K562 (cell line): ENCODE measurements around the gene ZFHX2. TPM values are rescaled to one million over a fixed set of nuclear protein-coding genes. Genes with fewer than 3 reads are reported as not detected.
A peak's percentile ranks its signal among the peaks of the same experiment; 100 is the strongest.

Experiments
- ASH1L ChIP-seq: fragments of 450-650 bp; IDR thresholded peaks from 2 replicates; pipeline ENCODE4 v1.6.1; 2018; ENCODE audit warnings: borderline replicate concordance, mild to moderate bottlenecking, low read depth; ENCODE audit not compliant: partially characterized antibody
- E2F8 ChIP-seq: fragments of 450-650 bp; IDR thresholded peaks from 2 replicates; pipeline ENCODE4 v1.7.1; 2018; ENCODE audit warnings: mild to moderate bottlenecking, low read depth; ENCODE audit not compliant: partially characterized antibody
- LARP7 ChIP-seq: fragments of 450-650 bp; IDR thresholded peaks from 2 replicates; pipeline ENCODE4 v1.6.1; 2016
- MGA ChIP-seq: fragments of 450-650 bp; IDR thresholded peaks from 2 replicates; pipeline ENCODE4 v1.6.1; 2016; ENCODE audit warnings: mild to moderate bottlenecking, moderate library complexity
- MYC ChIP-seq, 2 experiments: fragments of 250-450 bp in 1 of 2; sonication (Bioruptor Pico) in 1 of 2; IDR thresholded peaks; 2 replicates each; pipeline versions ENCODE4 v1.5.1 to v1.6.1; 2012 to 2021; ENCODE audit warnings: low read depth in 2 of 2, borderline replicate concordance in 1 of 2, improper control_type of control experiment in 1 of 2, low read length in 1 of 2, mild to moderate bottlenecking in 1 of 2, moderate library complexity in 1 of 2
- NR2C1 ChIP-seq, 2 experiments: fragments of 450-650 bp; IDR thresholded peaks; 2 replicates each; pipeline ENCODE4 v1.6.1; 2017; ENCODE audit warnings: mild to moderate bottlenecking in 2 of 2, antibody characterized with exemption in 1 of 2, inconsistent platforms in 1 of 2, missing compliant biosample characterization in 1 of 2, missing genetic modification characterization in 1 of 2
- NR2C2 ChIP-seq, 2 experiments: fragments of 200-800 bp in 1 of 2; sonication (Bioruptor generic) in 1 of 2; sonication (generic) in 1 of 2; formaldehyde crosslinking in 1 of 2; IDR thresholded peaks; 2 replicates each; pipeline versions ENCODE4 v1.6.1 to v1.8.0; 2016 to 2022; ENCODE audit warnings: mild to moderate bottlenecking in 1 of 2, missing compliant biosample characterization in 1 of 2, missing genetic modification characterization in 1 of 2, missing genetic modification reagents in 1 of 2
- PHF8 ChIP-seq: fragments of 200-600 bp; sonication (generic); IDR thresholded peaks from 2 replicates; pipeline ENCODE4 v1.6.1; 2012; ENCODE audit warnings: mixed run types, mild to moderate bottlenecking, inconsistent platforms, low read length, moderate library complexity, borderline replicate concordance
- POLR2A ChIP-seq: fragments of 450-650 bp; conservative IDR thresholded peaks from 2 replicates; pipeline ENCODE4 v1.6.1; 2016
- SUPT5H ChIP-seq: fragments of 450-650 bp; IDR thresholded peaks from 2 replicates; pipeline ENCODE4 v1.6.1; 2016
- TAF1 ChIP-seq: IDR thresholded peaks from 2 replicates; pipeline ENCODE4 v1.6.1; 2011; ENCODE audit warnings: mild to moderate bottlenecking, low read length, moderate library complexity; ENCODE audit not compliant: insufficient read depth, control insufficient read depth, severe bottlenecking; ENCODE audit errors: extremely low read depth
- polyA plus RNA-seq, 8 experiments: library from polyadenylated mRNA; depleted of rRNA in 4 of 8; stranded (reverse) in 5 of 8; unstranded in 3 of 8; fragments of >200 nt; fragmentation: Nextera tagmentation in 2 of 8; fragmentation: Illumina TruSeq in 1 of 8; extraction: Ambion mirVana in 2 of 8; extraction: Trizol in 1 of 8; gene quantifications; 2 replicates each; pipeline versions ENCODE4 v1.2.1 to v1.2.3, GENCODE V29; 2011 to 2014; ENCODE audit warnings: inconsistent platforms in 1 of 8, missing spikeins in 1 of 8
- total RNA-seq, 7 experiments: library from RNA; depleted of rRNA in 6 of 7; stranded (reverse); fragments of >200 nt in 6 of 7; fragmentation: Illumina TruSeq in 2 of 7; extraction: Trizol in 2 of 7; gene quantifications; 2 replicates each; pipeline versions ENCODE4 v1.2.1 to v1.2.3, GENCODE V29; 2011 to 2021; ENCODE audit warnings: low replicate concordance in 1 of 7

ZFHX2 gene
- total and polyA plus RNA-seq, 9 of the 15 experiments (the other 6 are each of a cell fraction or from before 2014, with no cell fraction given) = 0.06 to 0.11 (median 0.11) TPM; not detected in 4

GRCh38 chr14:23567186-23568020 is 15.8 kb upstream of the ZFHX2 start, which contains the start of gene AP1G2 (continued):
- peak; percentile 56 for TF ChIP-seq MGA
- peak; percentile 25 for TF ChIP-seq E2F8
- peak; percentile 26 for TF ChIP-seq ASH1L
- TF ChIP-seq TAF1 = peak; percentile 40
- peak; percentile 86 for TF ChIP-seq SUPT5H
- no peak for TF ChIP-seq NR2C1 (IDR thresholded peaks at IDR 0.05)
- TF ChIP-seq NR2C1 (tag; IDR thresholded peaks at IDR 0.05) = 0 out of 2 replicates have a peak, but pooled peaks have one; percentile 37
- TF ChIP-seq MYC (IDR thresholded peaks at IDR 0.05; ENCODE audit: low read depth, low read length) = peak; percentile 3; the same call in 1 of the 2 replicates
- TF ChIP-seq MYC (CRISPR knock-in tag; IDR thresholded peaks at IDR 0.05; ENCODE audit: borderline replicate concordance, low read depth) = no peak
- TF ChIP-seq LARP7 = 0 out of 2 replicates have a peak, but pooled peaks have one; percentile 22
- peak; percentile 87 for TF ChIP-seq POLR2A
- peak; percentile 78; the same call in 1 of the 2 replicates for TF ChIP-seq PHF8
- no peak for TF ChIP-seq NR2C2 (CRISPR knock-in tag; IDR thresholded peaks at IDR 0.05)
- peak; percentile 76; the same call in 1 of the 2 replicates for TF ChIP-seq NR2C2 (tag; IDR thresholded peaks at IDR 0.05)
